GM10847 (cell line): ENCODE measurements around the gene SPTB.

Experiments used
- POLR2A ChIP-seq: IDR thresholded peaks from 2 replicates; pipeline ENCODE4 v1.6.1; 2011; ENCODE audit not compliant: insufficient read length; ENCODE audit errors: extremely low read depth

The SPTB gene

GRCh38 chr14:64879635-64880220, at the start of gene SPTB:
SPTB (minus strand) TSS chr14:64879907; CDS start chr14:64823094, 56,813 bp downstream.
- TF ChIP-seq POLR2A = no peak

DNA sequence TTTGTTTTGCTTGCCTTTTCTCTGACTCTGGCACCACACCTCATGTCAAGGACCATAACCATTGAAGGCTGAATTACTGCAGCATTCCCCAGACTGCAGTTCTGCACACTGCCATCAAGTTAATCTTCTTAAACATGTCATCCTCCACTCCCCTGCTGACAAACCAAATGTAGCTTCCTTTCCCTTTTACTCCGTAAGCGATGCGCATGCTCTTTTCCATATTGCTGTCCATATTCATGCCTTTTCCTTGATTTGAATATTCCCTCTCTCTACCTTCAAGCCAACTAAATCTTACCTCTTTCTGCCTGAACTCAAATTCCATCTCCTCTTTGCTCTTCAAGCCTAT, 49.3 kb upstream of the SPTB start:
- no peak for TF ChIP-seq POLR2A

DNA sequence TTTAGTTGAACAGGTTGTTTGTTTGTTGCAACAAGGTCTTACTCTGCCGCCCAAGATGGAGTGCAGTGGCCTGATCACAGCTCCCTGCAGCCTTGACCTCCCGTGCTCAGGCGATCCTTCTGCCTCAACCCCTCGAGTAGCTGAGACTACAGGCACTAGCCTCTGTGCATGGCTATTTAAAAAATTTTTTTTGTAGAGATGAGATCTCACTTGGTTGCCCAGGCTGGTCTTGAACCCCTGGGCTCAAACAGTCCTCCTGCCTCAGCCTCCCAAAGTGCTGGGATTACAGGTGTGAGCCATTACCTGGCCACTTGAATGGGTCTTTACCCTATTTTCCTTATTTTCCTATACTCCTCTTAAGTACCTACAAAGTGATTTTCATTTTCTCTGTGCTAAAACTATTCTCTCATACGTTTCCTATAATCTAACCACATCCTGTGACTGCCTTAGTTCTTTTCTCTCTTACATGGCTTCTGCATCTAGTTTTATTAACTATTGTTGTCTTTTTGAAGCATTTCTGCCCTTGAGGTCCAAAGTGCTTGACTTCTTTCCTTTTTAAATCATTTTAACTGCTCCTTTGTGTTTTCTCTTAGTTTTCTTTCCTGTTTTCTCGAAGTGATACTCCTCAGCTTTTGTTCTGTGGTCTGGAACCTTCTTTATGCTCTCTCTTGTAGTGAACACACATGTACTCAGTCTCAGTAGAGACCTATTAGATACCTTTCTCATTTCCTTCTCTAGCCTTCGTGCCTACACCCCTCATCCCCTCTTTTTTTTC, 48.7 kb upstream of the SPTB start:
- no peak for TF ChIP-seq POLR2A

DNA sequence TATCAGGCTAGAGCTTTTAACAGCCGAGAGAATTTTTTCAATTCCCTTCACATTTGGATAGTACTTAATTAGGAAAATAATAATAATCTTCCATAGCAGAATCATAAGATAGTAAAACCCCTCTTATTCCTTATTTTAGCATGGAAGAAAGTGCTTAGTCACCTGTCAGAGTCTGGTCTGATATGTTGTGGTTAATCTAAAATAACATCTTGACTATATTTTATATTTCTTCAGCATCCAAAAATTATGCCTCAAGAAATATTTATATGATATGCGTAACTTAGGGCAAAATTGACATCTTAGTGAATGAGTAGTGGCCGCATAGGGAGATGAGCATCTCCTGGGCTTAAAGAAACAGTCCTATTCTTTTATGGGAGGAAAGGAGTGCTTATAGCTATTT, 47.3 kb upstream of the SPTB start:
- TF ChIP-seq POLR2A = no peak

DNA sequence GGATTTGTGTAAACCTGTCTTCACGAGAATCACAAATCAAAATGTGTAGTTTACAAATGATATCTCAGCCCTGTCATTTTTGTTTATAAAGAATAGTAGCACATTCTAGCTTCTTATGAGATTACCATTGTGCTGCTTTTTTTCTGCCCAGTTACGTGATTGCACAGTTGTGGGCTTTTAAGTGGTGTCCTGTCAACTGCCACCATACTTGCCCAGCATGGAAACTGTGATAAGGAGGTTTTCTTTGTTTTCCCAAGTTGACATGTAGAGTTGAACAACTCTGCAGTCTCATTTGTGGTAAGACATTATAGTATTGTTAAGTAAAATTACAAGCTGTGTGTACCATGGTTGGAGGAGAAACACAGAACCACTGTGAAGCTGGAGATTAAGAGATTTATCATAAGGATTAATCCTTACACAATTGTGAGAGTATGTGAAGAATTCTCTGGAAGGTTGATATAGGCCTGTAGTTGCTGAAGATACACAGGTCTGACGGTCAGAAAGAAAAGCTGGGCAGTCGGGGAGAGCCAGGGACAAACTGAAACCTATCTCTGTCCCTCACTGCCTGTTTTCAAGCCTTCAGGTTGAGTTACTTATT, 46.8 kb upstream of the SPTB start:
- TF ChIP-seq POLR2A = no peak

GRCh38 chr14:64923015-64923414, 43.3 kb upstream of the SPTB start:
- no peak for TF ChIP-seq POLR2A

DNA sequence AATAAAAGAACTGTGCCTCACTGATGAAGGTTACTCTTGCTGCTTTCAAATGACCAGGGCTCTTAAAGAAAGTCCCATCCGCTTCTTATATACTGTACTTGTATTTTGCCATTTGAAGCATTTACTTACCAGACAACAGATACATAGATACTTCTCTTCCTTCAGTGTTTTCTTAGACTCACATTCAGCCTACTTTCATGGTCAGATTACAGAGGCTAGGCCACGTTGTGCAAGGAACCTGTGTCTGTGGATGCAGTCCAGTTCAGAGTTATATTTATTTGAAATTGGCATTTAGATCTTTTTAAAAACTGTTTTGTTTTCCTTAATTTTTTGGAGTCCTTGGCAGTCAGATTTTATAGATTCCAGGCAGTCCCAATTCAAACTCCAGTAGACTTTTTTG, 40.8 kb upstream of the SPTB start:
- TF ChIP-seq POLR2A = no peak

GRCh38 chr14:64919618-64920017, 39.9 kb upstream of the SPTB start:
- TF ChIP-seq POLR2A = no peak

DNA sequence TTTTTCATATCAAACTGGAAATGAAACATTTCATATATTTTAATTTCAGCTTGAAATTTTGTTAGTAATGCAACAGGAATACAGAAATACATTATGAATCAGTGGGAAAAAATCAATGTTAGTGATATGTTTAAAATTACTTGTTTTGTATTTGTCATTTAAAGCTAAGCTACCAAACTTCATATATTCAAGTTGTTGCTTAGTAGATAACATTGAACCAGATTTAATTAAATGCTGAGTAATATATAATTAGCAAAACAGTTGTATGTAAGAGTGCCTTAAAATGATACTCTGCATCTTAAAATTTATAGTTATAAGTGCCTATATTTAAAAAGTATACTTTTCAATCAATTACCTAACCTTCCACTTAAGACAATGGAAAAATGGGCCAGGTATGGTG, 39.5 kb upstream of the SPTB start:
- TF ChIP-seq POLR2A = no peak

GRCh38 chr14:64918216-64918615, 38.5 kb upstream of the SPTB start:
- TF ChIP-seq POLR2A = no peak

GRCh38 chr14:64915797-64916196, 36.1 kb upstream of the SPTB start:
- TF ChIP-seq POLR2A = no peak

- no peak for TF ChIP-seq POLR2A
Measured at GRCh38 chr14:64915029-64915424, 35.3 kb upstream of the SPTB start.

DNA sequence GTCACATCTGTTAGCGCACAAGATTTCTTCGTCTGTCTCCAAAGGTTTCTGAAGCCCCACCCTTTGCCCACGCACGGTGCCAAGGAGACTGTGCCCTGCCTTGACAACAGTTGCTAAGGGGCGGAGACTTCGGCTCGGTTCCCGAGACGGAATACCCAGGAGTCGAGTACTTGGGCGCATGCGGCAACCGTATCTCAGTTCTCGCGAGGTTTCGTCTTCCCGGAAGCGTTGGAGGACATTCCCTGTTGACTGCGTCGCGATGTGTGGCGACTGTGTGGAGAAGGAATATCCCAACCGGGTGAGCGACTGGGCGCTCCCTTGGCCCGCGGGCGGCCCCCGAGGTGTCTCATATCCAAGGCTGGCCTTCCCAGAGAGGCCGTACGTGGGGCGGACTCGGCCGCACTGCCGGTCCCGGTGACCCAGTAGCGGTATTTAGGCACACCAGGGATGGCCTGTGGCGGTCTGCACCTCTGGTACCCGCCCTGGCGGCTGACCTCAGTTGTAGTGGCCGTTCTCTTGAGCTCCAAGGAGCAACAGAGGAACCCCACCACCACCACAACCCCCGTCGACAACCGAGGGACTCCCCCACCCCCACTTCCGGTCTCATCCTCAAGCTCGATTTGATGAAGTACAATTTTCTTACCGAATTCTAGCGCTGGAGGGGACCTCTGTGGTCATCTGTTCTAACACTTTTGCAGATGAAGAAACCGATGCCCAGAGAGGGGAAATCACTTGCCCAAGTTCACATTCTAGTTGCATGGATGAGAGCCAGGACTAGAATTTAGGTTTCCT, 34.7 kb upstream of the SPTB start, which contains the start of gene CHURC1:
Gene CHURC1 (plus strand): TSS at position 219 of the 792 bp plus-strand sequence. CDS start 41 bp downstream, at position 260.
- TF ChIP-seq POLR2A = peak; percentile 80

DNA sequence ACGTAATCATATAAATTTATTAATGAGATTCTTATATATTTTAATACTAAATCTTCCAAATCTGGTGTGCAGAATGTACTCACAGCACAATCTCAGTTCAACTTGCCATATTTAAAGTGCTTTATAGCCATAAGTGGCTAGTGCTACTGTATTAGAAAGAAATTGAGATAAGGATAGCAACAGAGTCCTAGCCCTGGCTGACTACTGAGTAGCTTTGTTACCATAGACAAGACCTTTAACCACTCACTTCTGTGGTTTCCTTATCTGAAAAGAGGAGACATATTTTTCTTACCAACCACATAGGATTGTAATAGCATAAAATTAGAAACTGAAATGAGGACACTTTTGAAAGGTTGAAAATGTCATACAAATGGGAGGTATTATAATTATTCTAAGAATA, 32.6 kb upstream of the SPTB start:
- TF ChIP-seq POLR2A = no peak

- no peak for TF ChIP-seq POLR2A
Measured at GRCh38 chr14:64910847-64911495, 31.3 kb upstream of the SPTB start.

DNA sequence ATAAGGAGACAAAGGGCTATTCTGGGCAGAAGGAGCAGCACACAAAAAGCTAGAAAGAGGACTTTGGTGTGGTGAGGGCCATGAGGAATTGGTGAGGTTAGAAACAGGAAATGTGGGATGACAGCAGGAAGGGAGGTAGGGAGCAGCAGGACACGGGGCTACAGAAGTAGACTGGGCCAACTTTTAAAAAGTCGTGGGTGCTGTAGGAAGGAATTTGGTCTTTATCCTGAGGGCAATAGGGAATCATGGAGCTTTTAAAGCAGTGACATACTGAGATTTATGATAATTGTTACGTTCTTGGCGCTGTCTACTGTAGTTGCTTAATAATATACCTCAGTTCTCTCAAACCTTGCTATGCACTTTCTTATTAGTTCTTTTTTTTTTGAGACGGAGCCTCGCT, 26.3 kb upstream of the SPTB start:
- no peak for TF ChIP-seq POLR2A

DNA sequence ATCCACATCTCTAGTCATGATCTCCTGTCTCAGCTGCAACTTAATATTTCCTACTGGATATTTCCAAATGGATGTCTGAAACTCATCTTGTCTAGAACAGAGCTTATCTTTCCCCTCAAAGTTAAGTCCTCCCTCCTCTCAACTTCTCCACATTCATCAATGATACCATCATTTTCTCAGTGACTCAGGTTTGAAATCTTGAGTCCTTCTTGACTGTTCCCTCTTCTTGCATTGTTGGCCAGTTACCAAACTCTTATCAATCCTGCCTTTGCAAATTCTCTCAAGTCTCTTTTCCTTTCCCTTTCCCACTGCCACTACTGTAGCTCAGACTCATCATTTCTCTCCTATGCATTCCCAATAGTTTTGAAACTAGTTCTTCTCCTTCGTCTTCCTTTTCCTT, 20.3 kb upstream of the SPTB start:
- no peak for TF ChIP-seq POLR2A
